HG02981 (cell line): ENCODE data around the gene MFSD11.
"Not testable (repeated sequence)": the region's sequence is repeated elsewhere in the genome, so short reads cannot be mapped to it uniquely, and the experiment has no call there.

Experiments used
- ATAC-seq: cut with Tn5 transposase; IDR thresholded peaks from one replicate; pipeline ENCODE4 v1.9.1; 2021; ENCODE audit warnings: mild to moderate bottlenecking, moderate library complexity; ENCODE audit not compliant: unreplicated experiment

Gene MFSD11

DNA sequence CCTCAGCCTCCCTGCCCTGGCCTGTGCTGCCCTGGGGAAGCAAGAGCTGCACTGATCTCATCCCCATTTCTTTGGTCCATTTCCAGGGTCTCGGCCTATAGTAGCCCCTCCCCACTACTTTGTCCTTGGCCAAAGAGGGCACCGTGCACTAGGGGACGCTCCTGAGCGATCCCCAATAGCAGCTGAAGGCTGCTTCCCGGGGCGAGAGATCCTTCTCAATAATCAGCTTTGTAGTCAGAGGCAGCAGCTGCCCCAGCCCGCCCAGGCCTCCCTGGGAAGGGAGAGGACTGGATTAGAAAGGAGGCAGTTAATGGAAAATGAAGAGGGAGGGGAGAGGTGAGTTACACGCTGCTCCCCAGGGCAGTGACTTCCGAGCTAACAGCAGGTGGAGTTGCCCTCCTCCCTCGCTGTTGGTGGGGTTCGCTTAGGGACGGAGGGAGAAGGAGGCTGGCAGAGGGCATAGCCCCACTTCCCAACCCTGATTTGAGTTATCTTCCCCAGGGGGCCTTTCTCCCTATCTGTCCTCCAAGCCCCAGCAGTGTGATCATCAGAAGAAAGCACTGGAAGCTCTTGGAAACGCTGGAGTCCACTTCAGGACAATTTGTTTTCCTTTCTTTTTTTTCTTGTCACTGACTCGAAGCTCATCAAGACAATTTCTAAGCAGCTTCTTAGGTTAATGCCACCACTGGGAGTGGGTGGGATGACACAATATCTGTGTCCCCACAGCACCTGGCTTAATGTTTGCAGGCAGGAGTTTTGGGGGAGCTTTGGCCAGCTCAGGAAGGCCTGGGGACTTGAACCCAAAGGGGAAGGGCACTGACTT is 29.7 kb upstream of the MFSD11 start:
- ATAC-seq = no peak

DNA sequence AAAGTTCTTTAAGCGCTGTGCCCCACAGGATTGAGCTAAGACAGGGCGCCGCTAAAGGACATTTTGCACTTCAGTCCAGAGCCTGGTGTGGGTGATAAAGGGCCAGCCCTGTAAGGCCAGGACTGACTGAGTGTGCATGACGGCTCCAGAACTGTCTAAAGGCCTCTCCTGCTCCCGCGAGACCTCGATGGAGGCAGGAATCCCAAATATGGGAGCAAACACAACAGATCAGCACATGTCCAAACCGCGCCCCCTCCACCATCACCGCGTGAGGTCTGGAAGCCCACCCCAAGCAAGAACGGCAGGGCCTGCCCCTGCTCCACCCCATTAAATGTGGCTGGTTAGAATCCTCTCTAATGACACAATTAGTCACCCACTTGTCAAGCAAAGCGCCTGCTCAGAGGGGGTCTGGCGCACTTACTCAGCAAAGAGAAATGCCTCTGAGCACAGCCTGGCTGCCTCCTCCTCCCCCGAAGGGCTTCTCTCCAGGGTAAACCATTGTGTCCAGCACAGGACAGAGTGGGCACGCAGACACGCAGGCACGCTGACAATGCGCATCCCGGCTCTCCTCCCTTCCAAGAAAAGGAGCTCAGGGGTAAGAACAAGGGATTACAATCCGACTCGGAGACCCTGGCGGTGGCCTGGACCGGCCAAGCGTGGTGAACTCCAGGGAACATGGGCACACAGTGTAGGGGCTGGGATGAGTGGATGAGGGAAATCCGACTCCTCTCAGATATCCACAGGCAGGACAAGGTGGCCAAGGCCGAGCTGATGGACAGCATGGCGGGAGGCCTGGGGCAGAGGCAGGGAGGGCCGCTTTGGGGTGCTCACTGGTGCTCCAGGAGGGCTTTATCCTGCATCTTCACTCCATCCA is 28.6 kb upstream of the MFSD11 start:
- ATAC-seq = no peak

DNA sequence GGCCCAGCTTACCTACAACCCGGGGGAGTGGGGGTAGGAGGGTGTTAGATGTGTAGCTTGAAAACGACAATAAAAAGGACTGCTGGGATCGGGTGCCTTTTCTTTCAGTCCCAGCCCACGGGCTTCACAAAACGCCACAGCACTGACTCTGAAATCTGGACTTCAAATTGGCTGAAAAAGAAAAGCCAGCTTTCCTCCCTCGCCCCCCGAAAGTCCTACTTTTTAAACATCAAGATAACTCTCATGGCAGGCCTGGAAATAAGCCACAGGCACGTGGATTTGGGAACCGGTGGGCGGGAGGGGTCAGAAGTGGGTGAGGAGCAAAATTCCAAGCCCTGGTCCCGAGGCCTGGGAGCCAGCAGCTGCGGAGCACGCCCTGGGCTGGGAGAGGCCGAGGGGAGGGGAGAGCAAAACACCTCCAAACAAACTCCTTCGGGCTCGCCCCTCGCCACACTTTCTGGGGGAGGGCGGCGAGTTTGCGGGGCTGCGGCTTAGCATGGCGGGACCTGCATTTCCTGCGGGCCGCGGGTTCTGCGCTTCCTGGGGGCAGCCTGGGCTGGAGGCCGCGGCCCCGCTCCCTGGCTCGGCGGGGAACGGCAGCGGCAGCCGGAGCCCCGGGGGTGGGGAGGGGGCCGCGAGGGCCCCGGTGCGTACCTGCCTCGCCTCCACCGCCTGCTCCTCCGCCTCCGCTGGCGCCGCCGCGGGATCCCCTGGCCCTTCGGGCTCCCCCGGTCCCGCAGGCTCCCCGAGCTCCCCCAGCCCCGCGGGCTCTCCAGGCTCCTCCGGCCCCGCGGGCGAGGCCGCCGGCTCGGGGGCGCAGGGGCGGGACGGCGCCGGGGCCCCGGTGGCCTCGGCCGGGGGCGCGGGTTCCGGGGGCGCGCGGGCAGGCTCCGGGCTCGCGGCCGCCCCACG is 27.7 kb upstream of the MFSD11 start:
- not testable (repeated sequence) for ATAC-seq

DNA sequence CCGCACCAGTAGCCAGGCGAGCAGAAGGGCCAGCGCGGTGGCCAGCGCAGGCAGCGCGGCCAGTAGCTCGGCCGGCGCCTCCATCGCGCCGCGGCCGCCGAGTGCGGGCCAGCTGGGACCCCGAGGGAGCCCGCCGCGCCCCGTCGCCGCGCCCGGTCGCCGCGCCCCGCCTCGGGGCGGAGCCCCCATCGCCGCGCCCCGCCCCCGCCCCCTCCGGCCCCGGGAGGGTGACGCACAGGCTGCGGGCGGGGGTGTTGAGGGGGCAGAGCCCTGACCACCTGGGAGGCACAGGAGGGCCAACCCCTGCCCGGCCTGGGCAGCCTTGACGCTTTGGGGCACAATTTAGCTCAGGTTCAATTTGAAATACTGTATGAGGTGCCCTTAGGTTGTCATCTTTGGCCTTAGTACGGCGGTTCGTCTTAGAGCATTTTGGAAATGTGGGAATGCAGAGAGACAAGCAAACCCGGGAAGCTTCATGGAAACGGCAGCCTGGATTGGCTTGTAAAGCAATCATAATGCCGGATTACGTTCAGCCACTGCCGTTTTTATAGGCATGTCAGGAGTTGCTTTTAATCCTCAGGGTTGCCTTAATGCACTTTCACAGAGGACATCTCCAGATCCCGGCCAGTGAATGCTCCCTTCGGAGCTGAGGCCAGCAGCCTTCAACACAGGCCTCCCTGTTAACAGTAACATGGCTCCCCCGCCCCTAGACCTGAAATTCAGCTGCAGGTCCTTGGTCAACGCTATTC is 26.9 kb upstream of the MFSD11 start, which contains the start of gene MXRA7:
TSS of gene MXRA7 (minus strand) at position 103 of the 749 bp plus-strand sequence. CDS start at position 84, 19 bp downstream.
- ATAC-seq = no peak

DNA sequence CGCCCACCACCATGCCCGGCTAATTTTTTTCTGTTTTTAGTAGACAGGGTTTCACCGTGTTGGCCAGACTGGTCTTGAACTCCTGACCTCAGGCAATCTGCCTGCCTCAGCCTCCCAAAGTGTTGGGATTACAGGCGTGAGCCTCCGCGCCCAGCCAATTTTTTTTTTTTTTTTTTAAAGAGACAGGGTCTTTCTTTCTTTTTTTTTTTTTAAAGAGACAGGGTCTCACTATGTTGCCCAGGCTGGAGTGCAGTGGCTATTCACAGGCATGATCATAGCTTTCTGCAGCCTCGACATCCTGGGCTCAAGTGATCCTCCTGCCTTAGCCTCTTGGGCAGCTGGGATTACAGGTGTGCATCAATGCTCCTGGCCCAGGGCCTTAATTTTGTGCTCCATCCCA is 25.6 kb upstream of the MFSD11 start:
- not testable (repeated sequence) for ATAC-seq

DNA sequence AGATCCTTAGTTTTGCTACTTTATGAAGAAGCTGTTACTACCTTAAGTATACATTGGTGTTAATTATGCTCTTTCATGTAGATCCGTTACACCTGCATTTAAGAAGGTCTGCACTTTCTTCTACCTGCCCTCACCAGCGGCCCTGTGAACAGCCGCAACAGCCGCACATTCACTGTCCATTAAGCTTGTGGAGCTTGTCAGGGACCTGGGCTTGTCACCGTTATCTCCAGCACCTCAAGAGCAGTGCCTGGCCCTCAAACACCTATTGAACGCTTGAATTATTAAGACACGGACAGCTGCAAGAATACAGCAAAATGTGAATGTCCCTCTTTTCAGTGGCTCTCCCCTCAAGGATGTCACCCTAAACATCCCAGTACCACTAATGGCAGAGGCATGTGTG is 24.2 kb upstream of the MFSD11 start:
- ATAC-seq = no peak

DNA sequence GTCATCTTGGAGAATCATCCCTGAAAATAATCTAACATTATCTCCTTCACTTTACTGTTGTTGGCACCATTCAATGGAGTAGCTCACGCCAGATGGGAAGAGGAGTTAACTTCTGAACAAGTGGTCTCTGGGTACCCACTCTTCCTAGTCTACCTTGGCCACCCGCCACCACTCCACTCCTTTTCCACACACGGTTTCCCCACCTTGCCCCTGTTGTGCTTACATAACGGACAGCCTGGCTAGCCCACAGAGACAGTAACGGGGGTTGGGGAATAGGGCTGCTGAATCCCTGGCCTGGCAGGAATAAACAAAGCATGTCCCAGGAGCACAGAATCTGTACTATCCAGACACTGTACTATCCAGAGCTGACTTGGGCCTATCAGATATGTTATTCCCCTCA is 23.6 kb upstream of the MFSD11 start:
- no peak for ATAC-seq

DNA sequence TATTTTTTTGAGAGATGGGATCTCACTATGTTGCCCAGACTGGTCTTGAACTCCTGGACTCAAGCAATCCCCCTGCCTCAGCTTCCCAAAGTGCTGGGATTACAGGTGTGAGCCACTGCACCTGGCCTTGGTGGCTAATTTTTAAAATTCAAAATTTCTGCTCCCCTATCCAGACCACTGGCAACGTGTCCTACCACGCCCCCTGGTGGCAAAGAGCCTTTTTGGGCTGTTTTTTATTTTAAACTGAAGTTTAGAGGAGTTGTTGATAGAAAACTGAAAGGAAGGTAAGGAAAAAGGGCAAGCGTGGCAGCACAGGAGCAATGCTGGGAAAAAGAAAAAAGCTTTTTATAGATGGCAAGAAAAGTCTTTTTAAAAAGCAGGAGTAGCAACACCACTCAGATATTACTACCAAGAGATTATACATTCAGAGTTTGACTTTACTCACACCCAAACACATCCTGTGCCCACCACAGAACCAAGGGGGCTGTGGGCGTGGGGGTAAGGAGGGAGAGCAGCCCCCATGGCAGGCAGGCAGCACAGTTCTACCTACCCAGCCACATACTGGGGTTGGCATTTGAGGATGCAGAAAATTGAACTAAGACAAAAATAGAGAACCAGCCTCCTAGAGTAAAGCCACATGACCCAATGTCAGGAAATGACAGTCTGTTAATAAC is 23.0 kb upstream of the MFSD11 start:
- ATAC-seq = no peak

DNA sequence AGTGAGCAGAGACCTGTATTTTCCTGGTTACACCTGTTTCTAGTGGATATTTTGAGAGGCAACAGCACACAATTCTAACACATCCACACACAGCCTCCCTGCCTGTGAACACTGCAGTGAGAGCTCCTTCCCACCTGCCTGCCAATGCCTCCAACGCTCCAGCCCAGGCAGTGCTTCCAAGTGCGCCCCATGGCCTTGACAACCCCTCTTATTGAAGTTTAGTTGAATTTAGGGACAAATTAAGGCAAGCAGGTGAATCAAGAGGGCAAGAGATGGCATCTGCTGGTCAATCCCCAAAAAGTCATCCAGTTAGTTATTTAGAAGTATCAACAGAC is 22.5 kb upstream of the MFSD11 start:
- no peak for ATAC-seq

DNA sequence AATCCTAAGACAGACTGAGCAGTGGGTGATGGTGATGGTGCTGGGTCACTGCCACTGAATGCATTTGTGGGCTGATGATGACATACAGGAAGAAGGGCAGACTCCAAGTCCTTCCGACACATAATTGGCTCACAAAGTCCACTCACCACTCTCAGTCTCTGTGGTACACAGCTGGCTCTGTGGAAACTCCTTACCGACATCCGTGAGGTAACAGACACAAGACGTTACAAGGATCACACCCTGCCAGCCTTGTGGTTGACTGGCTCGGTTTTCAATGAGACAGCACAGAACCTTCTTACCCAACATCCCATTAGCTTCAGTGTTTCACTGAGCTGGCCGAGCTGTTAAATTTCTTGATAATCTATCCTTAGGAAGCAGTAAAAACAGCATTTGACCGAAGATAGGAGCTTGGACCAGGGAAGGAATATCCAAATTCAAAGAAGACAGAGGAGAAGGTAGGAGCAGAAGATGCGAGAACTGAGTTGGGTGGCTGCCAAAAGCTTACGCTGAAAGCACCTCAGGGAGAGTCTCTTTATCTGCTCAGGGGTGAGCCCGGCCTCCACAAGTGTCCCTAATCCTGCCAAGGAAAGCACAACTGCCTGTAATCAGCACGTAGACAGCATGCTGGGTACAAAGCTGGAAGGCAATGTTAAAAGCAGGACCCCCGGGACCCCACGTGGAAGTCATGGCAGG is 21.6 kb upstream of the MFSD11 start:
- ATAC-seq = no peak

DNA sequence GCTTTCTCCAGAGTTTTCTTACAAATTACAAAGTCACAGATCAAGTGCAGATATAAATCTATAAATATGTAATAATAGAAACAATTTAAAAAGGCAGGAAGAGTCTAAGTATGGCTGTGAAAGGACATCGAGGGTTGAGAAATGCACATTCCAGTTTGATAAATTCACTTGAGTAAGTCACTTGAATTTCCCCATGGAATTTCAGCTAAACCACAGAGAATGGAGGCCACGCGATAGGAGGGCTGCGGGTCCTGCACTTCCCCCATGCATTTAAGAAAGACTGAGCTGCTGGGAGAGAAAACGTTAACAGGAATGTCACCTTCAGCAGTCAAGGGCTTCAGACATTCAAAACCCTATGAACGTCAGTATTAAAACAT is 21.1 kb upstream of the MFSD11 start:
- no peak for ATAC-seq

DNA sequence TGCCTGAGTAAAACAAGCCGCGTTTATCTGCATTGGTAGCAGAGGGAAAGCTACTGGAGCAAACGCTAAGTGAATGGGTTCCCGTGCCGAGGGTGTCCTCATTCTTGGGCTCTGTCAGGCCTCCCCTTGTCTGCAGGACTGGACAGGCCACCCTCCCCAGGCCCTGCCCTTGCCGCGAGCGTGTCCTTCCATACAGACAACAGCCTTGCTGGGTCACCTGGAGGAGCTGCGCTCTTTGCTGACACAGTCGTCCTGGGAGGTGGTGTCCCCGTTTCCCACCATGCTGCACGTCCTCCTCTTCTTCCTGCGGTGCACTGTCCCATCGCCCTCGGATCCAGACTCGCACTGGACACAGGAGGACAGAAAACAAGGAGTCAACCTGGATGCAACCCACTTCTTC is 19.4 kb upstream of the MFSD11 start:
- ATAC-seq = no peak

DNA sequence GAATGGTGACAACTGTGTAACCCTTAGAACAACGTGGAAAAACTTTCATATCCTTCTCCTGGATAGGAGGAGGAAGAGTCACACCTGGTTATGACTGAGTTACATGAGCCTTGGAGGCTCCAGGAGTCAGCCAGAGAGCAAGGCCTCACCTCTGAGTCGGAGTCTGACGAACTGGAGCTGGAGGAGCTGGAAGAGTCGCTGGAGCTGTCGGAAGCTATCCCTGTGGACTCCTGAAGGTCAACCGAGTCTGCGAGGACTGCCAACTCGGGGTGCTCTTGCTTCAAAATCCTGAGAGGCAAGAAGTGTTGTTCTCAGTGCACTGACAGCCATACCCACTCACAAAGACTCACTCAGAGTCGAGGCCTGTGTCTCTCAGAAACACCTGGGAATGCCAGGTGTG is 17.7 kb upstream of the MFSD11 start:
- ATAC-seq = no peak

DNA sequence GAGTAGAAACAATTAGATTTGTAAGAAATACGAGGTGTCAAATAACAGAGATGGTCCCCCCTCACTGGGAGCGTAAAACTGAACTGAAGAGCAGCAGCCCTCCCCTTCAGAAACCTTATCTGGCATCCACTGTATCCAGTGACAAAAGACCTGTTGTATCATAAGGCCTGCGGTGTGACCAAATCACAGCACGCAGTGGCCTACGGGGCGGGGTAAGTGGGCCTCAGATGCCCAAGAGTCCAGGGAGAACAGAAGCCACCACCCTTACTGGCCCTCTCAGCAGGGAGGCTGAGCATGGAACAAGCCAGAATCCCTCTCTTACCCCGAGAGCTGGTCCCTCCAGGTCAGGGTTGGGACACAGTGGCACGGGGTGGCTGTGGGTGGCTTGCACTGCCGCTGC is 17.0 kb upstream of the MFSD11 start:
- no peak for ATAC-seq

DNA sequence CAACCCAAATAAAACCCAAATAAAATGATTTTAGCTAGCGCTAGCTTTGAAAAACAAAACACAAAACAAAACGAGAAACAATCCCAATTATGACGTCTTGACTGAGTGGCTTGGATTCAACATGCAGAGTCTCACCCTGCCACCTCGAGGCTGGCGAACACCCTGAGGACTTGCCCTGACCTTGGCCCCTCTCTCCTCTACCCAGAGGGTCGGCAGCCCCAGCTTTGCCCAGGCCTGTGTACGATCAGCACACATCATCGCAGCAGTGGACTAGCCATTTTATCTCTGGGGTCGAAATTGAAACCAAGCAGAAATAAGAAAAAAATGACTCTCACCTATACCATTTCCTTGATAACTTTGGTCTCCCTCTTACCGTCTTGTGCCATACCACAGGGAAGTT is 16.5 kb upstream of the MFSD11 start:
- no peak for ATAC-seq

DNA sequence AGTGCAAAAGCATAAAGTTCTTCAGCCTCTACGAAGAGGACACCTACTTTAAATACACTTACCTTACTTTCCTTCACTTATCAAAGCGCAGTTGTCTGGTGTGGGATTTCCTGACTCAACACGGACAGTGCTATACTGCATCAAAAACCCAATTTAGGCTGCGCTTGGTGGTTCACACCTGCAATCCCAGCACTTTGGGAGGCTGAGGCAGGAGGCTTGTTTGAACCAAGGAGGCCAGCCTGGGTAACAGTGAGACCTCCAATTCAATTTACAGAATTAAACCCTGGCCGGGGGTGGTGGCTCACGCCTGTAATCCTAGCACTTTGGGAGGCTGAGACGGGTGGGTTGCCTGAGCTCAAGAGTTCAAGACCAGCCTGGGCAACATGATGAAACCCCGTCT is 15.6 kb upstream of the MFSD11 start:
- ATAC-seq = no peak

DNA sequence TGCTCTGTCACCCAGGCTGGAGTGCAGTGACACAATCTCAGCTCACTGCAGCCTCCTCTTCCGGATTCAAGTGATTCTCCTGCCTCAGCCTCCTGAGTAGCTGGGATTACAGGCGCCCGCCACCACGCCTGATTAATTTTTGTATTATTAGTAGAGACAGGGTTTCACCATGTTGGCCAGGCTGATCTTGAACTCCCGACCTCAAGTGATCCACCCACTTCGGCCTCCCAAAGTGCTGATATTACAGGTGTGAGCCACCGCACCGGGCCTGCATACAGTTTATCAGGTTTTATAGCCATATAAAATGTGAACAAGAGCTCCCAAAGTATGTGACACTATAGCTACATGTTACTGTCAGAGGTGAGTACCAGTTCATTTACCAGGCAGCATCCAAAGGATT is 14.9 kb upstream of the MFSD11 start:
- ATAC-seq = not testable (repeated sequence)

DNA sequence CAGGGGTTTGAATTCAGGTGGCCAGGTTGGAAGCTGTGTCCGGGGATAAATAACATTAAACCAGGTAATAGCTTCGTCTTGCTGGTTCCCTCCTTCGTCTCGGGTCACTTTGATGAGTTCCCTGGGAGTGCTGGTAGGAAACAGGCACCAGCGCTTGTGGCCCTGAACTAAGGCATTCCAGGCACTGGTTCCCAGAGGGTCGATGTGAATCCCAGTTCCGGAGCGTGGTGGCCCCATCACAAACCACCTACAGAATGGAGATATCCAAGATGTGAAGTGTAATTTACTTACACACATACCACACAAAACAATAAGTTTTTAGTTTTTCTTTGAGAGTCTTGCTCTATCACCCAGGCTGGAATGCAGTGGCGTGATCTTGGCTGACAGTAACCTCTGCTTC is 14.1 kb upstream of the MFSD11 start:
- no peak for ATAC-seq

DNA sequence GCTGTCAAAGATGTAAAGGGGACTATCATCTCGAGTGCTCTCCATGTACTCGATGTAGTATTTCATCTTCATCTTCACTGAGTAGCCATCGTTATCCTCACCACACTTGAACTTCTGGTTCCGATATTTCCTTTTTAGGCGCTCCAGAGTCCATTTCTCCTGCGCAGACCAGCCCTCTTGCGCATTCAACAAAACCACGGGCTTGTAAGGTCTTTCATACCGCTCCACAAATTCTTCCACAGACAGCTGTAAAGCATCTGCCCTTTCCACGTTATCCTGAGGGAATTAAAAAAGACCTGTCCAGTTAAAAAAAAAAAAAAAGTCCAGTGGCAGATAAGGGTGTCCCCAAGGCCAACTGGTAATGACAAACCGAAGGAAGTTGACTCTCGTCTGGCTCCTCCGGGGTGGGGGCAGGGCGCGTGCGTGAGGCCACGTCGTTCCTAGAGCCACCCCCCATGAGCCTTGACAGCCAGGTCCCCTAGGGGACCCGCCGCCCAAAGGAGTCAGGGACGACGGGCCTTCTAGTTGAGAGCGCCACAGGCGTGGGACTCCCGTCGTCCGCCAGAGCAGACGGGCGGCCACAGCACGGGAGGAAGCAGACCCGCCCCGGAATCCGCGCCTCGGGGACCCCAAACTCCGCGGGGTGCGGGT is 12.2 kb upstream of the MFSD11 start:
- peak; percentile 19 for ATAC-seq
